GM23338 (cell line): ENCODE data around the gene STIP1. TPM values are rescaled to one million over a fixed set of nuclear protein-coding genes. Genes with fewer than 3 reads are reported as not detected.

Experiments
- ATAC-seq: fragments of 200-7000 bp; cut with Tn5 transposase; 3 replicates; pipeline ENCODE4 v1.9.1; 2020
- DNase-seq: peaks from one replicate; pipeline ENCODE4 v3.0.0-alpha.2; 2015; ENCODE audit warnings: low spot score
- H2AFZ ChIP-seq: fragments of 200-600 bp; sonication (generic); 2 replicates; pipeline ENCODE4 v1.8.0; 2016; ENCODE audit warnings: antibody characterized with exemption, mild to moderate bottlenecking, moderate library complexity
- H3F3A ChIP-seq: fragments of 200-600 bp; sonication (generic); replicated peaks from 2 replicates; pipeline ENCODE4 v1.8.0; 2017; ENCODE audit warnings: antibody characterized with exemption, mixed run types, low read depth
- H3K27ac ChIP-seq: fragments of 200-600 bp; sonication (generic); 2 replicates; pipeline ENCODE4 v1.6.1; 2016; ENCODE audit warnings: low read depth
- H3K27me3 ChIP-seq: fragments of 200-600 bp; sonication (generic); 2 replicates; pipeline ENCODE4 v1.8.0; 2016; ENCODE audit warnings: mild to moderate bottlenecking, mixed run types, moderate library complexity; ENCODE audit not compliant: insufficient read depth
- H3K36me3 ChIP-seq: fragments of 200-600 bp; sonication (generic); 2 replicates; pipeline ENCODE4 v1.8.0; 2016; ENCODE audit warnings: mild to moderate bottlenecking; ENCODE audit not compliant: insufficient read depth
- H3K4me1 ChIP-seq: fragments of 200-600 bp; sonication (generic); 2 replicates; pipeline ENCODE4 v1.8.0; 2016; ENCODE audit warnings: mild to moderate bottlenecking, moderate library complexity; ENCODE audit not compliant: insufficient read depth
- H3K4me2 ChIP-seq: fragments of 200-600 bp; sonication (generic); 2 replicates; pipeline ENCODE4 v1.7.1; 2017; ENCODE audit warnings: mixed run types
- H3K4me3 ChIP-seq: fragments of 200-600 bp; sonication (generic); 2 replicates; pipeline ENCODE4 v1.6.1; 2016; ENCODE audit warnings: mixed run types
- H3K79me2 ChIP-seq: fragments of 200-600 bp; sonication (generic); replicated peaks from 2 replicates; pipeline ENCODE4 v1.8.0; 2017; ENCODE audit warnings: mild to moderate bottlenecking; ENCODE audit not compliant: insufficient read depth
- H3K9me2 ChIP-seq: fragments of 200-600 bp; sonication (generic); 2 replicates; pipeline ENCODE4 v1.8.0; 2017; ENCODE audit not compliant: insufficient read depth
- H4K20me1 ChIP-seq: fragments of 200-600 bp; sonication (generic); replicated peaks from 2 replicates; pipeline ENCODE4 v1.8.0; 2017; ENCODE audit warnings: mild to moderate bottlenecking; ENCODE audit not compliant: insufficient read depth
- H3K27ac Mint-ChIP-seq: 2 replicates; pipeline ENCODE4 v1.8.0; 2020; ENCODE audit warnings: inconsistent platforms, mild to moderate bottlenecking, moderate library complexity, mixed read lengths
- H3K27me3 Mint-ChIP-seq: 3 replicates; pipeline ENCODE4 v1.8.0; 2022; ENCODE audit warnings: low read depth, mild to moderate bottlenecking, moderate library complexity, mixed read lengths, inconsistent platforms; ENCODE audit not compliant: insufficient read depth, poor library complexity
- H3K36me3 Mint-ChIP-seq: 3 replicates; pipeline ENCODE4 v1.8.0; 2021; ENCODE audit warnings: low read depth, mild to moderate bottlenecking, inconsistent platforms, moderate library complexity, mixed read lengths
- H3K4me1 Mint-ChIP-seq: 3 replicates; pipeline ENCODE4 v1.8.0; 2020; ENCODE audit warnings: mild to moderate bottlenecking, inconsistent platforms, mixed read lengths
- H3K4me3 Mint-ChIP-seq: 3 replicates; pipeline ENCODE4 v1.8.0; 2021; ENCODE audit warnings: moderate library complexity, mild to moderate bottlenecking, inconsistent platforms, mixed read lengths
- H3K9me3 Mint-ChIP-seq: 3 replicates; pipeline ENCODE4 v1.8.0; 2020; ENCODE audit warnings: moderate library complexity, mild to moderate bottlenecking, inconsistent platforms, mixed read lengths
- CREB1 ChIP-seq: fragments of 250-450 bp; sonication (Bioruptor Pico); IDR thresholded peaks from 2 replicates; pipeline ENCODE4 v1.5.0; 2020; ENCODE audit warnings: low read depth, mild to moderate bottlenecking, moderate library complexity
- EZH2 ChIP-seq: fragments of 200-600 bp; sonication (generic); IDR thresholded peaks from one replicate; pipeline ENCODE4 v1.8.0; 2017; ENCODE audit warnings: antibody characterized with exemption, mild to moderate bottlenecking, low read depth; ENCODE audit not compliant: unreplicated experiment
- EZH2phosphoT487 ChIP-seq: fragments of 200-600 bp; sonication (generic); IDR thresholded peaks from one replicate; pipeline ENCODE4 v1.8.1; 2018; ENCODE audit warnings: antibody characterized with exemption; ENCODE audit not compliant: unreplicated experiment
- JUNB ChIP-seq: IDR thresholded peaks from one replicate; pipeline ENCODE4 v1.6.1; 2016; ENCODE audit warnings: antibody characterized with exemption; ENCODE audit not compliant: unreplicated experiment
- NANOG ChIP-seq: IDR thresholded peaks from 2 replicates; pipeline ENCODE4 v1.6.1; 2016; ENCODE audit warnings: antibody characterized with exemption, borderline replicate concordance
- POLR2AphosphoS5 ChIP-seq: IDR thresholded peaks from 2 replicates; pipeline ENCODE4 v1.6.1; 2016; ENCODE audit warnings: antibody characterized with exemption, low read depth
- STAT1 ChIP-seq: IDR thresholded peaks from one replicate; pipeline ENCODE4 v1.6.1; 2016; ENCODE audit warnings: antibody characterized with exemption; ENCODE audit not compliant: unreplicated experiment
- ZNF114 ChIP-seq: fragments of 250-450 bp; sonication (Bioruptor Pico); IDR thresholded peaks from 2 replicates; pipeline ENCODE4 v1.5.0; 2020; ENCODE audit warnings: mild to moderate bottlenecking, moderate library complexity
- ZNF331 ChIP-seq: fragments of 250-450 bp; sonication (Bioruptor Pico); IDR thresholded peaks from 2 replicates; pipeline ENCODE4 v1.5.0; 2020; ENCODE audit warnings: low read depth, mild to moderate bottlenecking, moderate library complexity
- polyA plus RNA-seq: library from polyadenylated mRNA; unstranded; fragments of >200 nt; fragmentation: Nextera tagmentation; extraction: Ambion mirVana; gene quantifications from 2 replicates; pipeline ENCODE4 v1.2.1, GENCODE V29; 2016
- total RNA-seq: library from RNA; depleted of rRNA; stranded (reverse); fragments of >200 nt; shearing (Covaris generic); gene quantifications from 2 replicates; pipeline ENCODE4 v1.2.3, GENCODE V29; 2014
- TF ChIP-seq, protein P1 (sequence below): IDR thresholded peaks from 2 replicates; pipeline ENCODE4 v1.6.1; 2016; ENCODE audit warnings: antibody characterized with exemption
- TF ChIP-seq, protein P2 (sequence below): fragments of 250-450 bp; sonication (Bioruptor Pico); IDR thresholded peaks from 2 replicates; pipeline ENCODE4 v1.5.0; 2020; ENCODE audit warnings: mild to moderate bottlenecking, moderate library complexity
- TF ChIP-seq, protein P3 (sequence below), 2 experiments: fragments of 200-600 bp in 1 of 2; sonication (generic) in 1 of 2; conservative IDR thresholded peaks; 2 replicates each; pipeline versions ENCODE4 v1.5.1 to v1.6.1; 2016 to 2017; ENCODE audit warnings: antibody characterized with exemption in 2 of 2, low read depth in 2 of 2, mild to moderate bottlenecking in 2 of 2, moderate library complexity in 1 of 2
- TF ChIP-seq, protein P4 (sequence below): IDR thresholded peaks from one replicate; pipeline ENCODE4 v1.6.1; 2018; ENCODE audit warnings: antibody characterized with exemption; ENCODE audit not compliant: unreplicated experiment

The STIP1 gene
- total and polyA plus RNA-seq, 2 experiments from 2014 or later: 213 to 351 TPM

DNA sequence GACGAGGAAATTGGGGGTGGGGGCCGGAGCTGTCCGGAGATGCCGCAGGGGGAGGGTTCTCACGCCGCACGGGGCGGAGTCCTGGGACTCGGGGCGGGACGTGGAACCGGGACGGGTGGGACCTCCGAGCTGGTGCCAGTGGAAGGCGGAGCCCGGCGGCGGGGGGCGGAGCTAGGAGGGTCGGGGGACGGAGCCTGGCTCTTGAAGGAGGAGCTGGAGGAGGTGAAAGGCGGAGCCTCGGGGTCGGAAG lies 55.2 kb downstream of the STIP1 start:
- no peaks in the 10 kb centered on the region for H3K36me3 ChIP-seq
- TF ChIP-seq ZNF114 (CRISPR knock-in tag) (no peak), EZH2phosphoT487 (no peak), JUNB (no peak), CREB1 (CRISPR knock-in tag) (no peak), STAT1 (no peak), EZH2 (no peak), NANOG (no peak), ZNF331 (no peak), POLR2AphosphoS5 (no peak)
- TF ChIP-seq, protein P1, sequence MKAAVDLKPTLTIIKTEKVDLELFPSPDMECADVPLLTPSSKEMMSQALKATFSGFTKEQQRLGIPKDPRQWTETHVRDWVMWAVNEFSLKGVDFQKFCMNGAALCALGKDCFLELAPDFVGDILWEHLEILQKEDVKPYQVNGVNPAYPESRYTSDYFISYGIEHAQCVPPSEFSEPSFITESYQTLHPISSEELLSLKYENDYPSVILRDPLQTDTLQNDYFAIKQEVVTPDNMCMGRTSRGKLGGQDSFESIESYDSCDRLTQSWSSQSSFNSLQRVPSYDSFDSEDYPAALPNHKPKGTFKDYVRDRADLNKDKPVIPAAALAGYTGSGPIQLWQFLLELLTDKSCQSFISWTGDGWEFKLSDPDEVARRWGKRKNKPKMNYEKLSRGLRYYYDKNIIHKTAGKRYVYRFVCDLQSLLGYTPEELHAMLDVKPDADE: no peak
- TF ChIP-seq, protein P2, sequence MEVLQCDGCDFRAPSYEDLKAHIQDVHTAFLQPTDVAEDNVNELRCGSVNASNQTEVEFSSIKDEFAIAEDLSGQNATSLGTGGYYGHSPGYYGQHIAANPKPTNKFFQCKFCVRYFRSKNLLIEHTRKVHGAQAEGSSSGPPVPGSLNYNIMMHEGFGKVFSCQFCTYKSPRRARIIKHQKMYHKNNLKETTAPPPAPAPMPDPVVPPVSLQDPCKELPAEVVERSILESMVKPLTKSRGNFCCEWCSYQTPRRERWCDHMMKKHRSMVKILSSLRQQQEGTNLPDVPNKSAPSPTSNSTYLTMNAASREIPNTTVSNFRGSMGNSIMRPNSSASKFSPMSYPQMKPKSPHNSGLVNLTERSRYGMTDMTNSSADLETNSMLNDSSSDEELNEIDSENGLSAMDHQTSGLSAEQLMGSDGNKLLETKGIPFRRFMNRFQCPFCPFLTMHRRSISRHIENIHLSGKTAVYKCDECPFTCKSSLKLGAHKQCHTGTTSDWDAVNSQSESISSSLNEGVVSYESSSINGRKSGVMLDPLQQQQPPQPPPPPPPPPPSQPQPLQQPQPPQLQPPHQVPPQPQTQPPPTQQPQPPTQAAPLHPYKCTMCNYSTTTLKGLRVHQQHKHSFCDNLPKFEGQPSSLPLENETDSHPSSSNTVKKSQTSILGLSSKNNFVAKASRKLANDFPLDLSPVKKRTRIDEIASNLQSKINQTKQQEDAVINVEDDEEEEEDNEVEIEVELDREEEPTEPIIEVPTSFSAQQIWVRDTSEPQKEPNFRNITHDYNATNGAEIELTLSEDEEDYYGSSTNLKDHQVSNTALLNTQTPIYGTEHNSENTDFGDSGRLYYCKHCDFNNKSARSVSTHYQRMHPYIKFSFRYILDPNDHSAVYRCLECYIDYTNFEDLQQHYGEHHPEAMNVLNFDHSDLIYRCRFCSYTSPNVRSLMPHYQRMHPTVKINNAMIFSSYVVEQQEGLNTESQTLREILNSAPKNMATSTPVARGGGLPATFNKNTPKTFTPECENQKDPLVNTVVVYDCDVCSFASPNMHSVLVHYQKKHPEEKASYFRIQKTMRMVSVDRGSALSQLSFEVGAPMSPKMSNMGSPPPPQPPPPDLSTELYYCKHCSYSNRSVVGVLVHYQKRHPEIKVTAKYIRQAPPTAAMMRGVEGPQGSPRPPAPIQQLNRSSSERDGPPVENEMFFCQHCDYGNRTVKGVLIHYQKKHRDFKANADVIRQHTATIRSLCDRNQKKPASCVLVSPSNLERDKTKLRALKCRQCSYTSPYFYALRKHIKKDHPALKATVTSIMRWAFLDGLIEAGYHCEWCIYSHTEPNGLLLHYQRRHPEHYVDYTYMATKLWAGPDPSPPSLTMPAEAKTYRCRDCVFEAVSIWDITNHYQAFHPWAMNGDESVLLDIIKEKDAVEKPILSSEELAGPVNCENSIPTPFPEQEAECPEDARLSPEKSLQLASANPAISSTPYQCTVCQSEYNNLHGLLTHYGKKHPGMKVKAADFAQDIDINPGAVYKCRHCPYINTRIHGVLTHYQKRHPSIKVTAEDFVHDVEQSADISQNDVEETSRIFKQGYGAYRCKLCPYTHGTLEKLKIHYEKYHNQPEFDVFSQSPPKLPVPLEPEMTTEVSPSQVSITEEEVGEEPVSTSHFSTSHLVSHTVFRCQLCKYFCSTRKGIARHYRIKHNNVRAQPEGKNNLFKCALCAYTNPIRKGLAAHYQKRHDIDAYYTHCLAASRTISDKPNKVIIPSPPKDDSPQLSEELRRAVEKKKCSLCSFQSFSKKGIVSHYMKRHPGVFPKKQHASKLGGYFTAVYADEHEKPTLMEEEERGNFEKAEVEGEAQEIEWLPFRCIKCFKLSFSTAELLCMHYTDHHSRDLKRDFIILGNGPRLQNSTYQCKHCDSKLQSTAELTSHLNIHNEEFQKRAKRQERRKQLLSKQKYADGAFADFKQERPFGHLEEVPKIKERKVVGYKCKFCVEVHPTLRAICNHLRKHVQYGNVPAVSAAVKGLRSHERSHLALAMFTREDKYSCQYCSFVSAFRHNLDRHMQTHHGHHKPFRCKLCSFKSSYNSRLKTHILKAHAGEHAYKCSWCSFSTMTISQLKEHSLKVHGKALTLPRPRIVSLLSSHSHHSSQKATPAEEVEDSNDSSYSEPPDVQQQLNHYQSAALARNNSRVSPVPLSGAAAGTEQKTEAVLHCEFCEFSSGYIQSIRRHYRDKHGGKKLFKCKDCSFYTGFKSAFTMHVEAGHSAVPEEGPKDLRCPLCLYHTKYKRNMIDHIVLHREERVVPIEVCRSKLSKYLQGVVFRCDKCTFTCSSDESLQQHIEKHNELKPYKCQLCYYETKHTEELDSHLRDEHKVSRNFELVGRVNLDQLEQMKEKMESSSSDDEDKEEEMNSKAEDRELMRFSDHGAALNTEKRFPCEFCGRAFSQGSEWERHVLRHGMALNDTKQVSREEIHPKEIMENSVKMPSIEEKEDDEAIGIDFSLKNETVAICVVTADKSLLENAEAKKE (CRISPR knock-in tag): no peak
- TF ChIP-seq, protein P3, sequence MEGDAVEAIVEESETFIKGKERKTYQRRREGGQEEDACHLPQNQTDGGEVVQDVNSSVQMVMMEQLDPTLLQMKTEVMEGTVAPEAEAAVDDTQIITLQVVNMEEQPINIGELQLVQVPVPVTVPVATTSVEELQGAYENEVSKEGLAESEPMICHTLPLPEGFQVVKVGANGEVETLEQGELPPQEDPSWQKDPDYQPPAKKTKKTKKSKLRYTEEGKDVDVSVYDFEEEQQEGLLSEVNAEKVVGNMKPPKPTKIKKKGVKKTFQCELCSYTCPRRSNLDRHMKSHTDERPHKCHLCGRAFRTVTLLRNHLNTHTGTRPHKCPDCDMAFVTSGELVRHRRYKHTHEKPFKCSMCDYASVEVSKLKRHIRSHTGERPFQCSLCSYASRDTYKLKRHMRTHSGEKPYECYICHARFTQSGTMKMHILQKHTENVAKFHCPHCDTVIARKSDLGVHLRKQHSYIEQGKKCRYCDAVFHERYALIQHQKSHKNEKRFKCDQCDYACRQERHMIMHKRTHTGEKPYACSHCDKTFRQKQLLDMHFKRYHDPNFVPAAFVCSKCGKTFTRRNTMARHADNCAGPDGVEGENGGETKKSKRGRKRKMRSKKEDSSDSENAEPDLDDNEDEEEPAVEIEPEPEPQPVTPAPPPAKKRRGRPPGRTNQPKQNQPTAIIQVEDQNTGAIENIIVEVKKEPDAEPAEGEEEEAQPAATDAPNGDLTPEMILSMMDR (conservative IDR thresholded peaks at IDR 0.05; ENCODE audit: low read depth in 2 of 2): no peak
- TF ChIP-seq, protein P4, sequence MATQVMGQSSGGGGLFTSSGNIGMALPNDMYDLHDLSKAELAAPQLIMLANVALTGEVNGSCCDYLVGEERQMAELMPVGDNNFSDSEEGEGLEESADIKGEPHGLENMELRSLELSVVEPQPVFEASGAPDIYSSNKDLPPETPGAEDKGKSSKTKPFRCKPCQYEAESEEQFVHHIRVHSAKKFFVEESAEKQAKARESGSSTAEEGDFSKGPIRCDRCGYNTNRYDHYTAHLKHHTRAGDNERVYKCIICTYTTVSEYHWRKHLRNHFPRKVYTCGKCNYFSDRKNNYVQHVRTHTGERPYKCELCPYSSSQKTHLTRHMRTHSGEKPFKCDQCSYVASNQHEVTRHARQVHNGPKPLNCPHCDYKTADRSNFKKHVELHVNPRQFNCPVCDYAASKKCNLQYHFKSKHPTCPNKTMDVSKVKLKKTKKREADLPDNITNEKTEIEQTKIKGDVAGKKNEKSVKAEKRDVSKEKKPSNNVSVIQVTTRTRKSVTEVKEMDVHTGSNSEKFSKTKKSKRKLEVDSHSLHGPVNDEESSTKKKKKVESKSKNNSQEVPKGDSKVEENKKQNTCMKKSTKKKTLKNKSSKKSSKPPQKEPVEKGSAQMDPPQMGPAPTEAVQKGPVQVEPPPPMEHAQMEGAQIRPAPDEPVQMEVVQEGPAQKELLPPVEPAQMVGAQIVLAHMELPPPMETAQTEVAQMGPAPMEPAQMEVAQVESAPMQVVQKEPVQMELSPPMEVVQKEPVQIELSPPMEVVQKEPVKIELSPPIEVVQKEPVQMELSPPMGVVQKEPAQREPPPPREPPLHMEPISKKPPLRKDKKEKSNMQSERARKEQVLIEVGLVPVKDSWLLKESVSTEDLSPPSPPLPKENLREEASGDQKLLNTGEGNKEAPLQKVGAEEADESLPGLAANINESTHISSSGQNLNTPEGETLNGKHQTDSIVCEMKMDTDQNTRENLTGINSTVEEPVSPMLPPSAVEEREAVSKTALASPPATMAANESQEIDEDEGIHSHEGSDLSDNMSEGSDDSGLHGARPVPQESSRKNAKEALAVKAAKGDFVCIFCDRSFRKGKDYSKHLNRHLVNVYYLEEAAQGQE: no peak
- H3F3A ChIP-seq: peaks cover 28% of the 10 kb centered on the region
- Mint-ChIP-seq H3K27ac (peak overlapping the region; percentile 98), H3K4me3 (peak overlapping the region; percentile 93), H3K27me3 (peaks cover 30% of the 10 kb centered on the region), H3K4me1 (peaks cover 27% of the 10 kb centered on the region), H3K9me3 (no peaks in the 10 kb centered on the region), H3K36me3 (peaks cover 24% of the 10 kb centered on the region)
- H3K4me3 ChIP-seq: peak overlapping the region; percentile 97
- no peaks in the 10 kb centered on the region for H3K27me3 ChIP-seq
- H4K20me1 ChIP-seq: no peaks in the 10 kb centered on the region; the same call in 1 of the 2 replicates
- peak overlapping the region; percentile 94; the same call in 1 of the 2 replicates for H3K27ac ChIP-seq
- peaks cover 17% of the 10 kb centered on the region; the same call in 1 of the 2 replicates for H3K4me1 ChIP-seq
- H3K9me2 ChIP-seq: no peaks in the 10 kb centered on the region
- H3K4me2 ChIP-seq: peak overlapping the region; percentile 96
- DNase-seq: no peak
- H3K79me2 ChIP-seq: peaks cover 25% of the 10 kb centered on the region
- ATAC-seq: peak; percentile 62
- H2AFZ ChIP-seq: no peak overlapping the region; the same call in 1 of the 2 replicates
